Islet precursor cell (in vitro differentiated cells): ENCODE measurements around the gene STAT3.
"Not testable (repeated sequence)": the region's sequence is repeated elsewhere in the genome, so short reads cannot be mapped to it uniquely, and the experiment has no call there.

Experiments used
- DNase-seq: peaks from one replicate; pipeline ENCODE4 v3.0.0-alpha.2; 2018

The STAT3 gene

GRCh38 chr17:42312285-42313130 lies 75.7 kb downstream of the STAT3 start:
- DNase-seq: peak; percentile 97

DNA sequence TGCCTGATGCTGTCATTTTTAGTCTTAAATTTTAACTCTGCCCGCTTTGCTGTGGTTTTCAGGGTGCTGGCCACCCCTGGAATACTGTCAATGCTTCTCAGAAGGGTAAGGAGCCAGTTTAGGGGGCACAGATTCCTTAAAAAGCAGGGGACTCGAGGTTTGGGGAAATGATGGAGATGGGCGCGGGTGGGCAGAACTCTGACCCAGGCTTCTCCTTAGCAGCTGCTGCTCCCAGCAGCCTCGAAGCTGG lies 76.3 kb downstream of the STAT3 start:
- DNase-seq: no peak

DNA sequence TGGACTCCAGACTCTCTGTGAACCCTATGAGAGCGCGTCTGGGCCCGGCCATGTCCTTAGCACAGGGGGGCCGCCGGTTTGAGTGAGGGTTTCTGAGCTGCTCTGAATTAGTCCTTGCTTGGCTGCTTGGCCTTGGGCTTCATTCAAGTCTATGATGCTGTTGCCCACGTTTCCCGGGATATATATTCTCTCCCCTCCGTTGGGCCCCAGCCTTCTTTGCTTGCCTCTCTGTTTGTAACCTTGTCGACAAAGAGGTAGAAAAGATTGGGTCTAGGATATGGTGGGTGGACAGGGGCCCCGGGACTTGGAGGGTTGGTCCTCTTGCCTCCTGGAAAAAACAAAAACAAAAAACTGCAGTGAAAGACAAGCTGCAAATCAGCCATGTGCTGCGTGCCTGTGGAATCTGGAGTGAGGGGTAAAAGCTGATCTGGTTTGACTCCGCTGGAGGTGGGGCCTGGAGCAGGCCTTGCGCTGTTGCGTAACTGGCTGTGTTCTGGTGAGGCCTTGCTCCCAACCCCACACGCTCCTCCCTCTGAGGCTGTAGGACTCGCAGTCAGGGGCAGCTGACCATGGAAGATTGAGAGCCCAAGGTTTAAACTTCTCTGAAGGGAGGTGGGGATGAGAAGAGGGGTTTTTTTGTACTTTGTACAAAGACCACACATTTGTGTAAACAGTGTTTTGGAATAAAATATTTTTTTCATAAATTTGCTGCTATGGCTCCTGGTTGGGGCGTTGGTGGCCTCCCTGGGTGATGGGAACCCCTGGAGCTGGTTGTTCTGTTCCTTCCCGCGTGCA lies 76.8 kb downstream of the STAT3 start:
- peak; percentile 96 for DNase-seq

DNA sequence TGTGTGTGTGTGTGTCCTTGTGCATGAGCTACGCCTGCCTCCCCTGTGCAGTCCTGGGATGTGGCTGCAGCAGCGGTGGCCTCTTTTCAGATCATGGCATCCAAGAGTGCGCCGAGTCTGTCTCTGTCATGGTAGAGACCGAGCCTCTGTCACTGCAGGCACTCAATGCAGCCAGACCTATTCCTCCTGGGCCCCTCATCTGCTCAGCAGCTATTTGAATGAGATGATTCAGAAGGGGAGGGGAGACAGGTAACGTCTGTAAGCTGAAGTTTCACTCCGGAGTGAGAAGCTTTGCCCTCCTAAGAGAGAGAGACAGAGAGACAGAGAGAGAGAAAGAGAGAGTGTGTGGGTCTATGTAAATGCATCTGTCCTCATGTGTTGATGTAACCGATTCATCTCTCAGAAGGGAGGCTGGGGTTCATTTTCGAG lies 77.4 kb downstream of the STAT3 start:
- no peak for DNase-seq

DNA sequence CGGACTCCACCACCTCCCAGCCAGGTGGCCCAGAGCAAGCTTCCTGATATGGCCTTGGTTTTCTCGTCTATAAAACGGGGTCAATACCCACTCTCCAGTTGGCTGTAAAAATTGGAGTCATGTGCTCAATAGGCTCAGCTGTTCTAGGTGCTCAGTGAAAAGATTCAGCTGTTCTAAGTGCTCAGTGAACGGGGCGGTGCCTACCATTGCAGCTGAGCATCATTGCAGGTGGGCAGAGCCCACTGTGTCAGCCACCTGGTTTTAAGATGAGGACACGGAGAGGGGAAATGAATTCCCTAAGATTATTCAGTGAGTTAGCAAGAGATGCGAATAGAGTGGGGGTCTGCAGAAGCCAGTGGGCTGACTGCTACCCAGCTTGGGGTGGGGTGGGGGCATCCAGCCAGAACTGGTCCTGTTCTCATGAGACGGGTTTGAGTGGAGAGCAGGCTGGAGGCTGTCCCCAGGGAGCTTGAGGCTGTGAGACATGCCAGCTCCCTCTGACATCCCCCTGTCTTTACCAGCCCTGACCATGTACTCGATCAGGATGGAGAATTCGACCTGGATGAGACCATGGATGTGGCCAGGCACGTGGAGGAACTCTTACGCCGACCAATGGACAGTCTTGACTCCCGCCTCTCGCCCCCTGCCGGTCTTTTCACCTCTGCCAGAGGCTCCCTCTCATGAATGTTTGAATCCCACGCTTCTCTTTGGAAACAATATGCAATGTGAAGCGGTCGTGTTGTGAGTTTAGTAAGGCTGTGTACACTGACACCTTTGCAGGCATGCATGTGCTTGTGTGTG lies 78.1 kb downstream of the STAT3 start:
- DNase-seq: no peak

GRCh38 chr17:42309142-42309541 lies 79.1 kb downstream of the STAT3 start:
- DNase-seq: no peak

DNA sequence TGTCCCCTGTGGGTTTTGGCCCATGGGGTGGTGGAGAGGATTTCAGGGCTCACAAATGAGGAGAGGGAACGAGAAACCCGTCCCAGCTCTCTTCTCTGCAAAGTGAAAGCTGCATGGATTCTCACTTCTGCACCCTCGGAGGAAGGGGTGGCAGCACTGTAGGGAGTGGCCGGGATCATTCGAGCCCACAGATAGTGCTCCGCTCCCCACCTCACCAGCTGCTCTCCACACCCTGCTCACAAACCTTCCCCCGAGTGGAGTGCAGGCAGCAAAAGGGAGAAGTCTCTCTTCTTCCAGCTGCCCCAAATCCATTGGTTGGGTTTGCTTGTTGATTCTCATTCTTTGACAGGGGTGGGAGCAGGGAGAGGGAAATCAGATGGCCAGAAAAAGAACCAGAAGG lies 79.8 kb downstream of the STAT3 start:
- DNase-seq: no peak

DNA sequence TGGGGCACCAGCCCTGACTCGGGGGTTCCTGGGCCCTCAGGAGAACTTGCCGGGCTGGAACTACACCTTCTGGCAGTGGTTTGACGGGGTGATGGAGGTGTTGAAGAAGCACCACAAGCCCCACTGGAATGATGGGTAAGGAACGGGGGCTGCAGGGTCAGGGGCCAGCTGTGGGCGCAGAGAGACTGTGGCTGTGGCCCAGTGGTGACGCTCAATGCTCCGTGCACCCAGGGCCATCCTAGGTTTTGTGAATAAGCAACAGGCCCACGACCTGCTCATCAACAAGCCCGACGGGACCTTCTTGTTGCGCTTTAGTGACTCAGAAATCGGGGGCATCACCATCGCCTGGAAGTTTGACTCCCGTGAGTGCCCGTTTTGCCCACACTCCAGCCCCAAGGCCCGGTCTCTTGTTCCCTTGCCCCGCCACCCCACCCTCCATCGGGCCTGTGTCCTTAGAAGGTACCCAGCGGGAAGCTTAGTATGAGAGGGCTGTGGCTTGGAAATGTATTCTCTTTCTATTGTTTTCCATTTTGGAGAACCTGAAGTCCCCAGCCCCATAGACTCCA lies 80.8 kb downstream of the STAT3 start:
- no peak for DNase-seq

DNA sequence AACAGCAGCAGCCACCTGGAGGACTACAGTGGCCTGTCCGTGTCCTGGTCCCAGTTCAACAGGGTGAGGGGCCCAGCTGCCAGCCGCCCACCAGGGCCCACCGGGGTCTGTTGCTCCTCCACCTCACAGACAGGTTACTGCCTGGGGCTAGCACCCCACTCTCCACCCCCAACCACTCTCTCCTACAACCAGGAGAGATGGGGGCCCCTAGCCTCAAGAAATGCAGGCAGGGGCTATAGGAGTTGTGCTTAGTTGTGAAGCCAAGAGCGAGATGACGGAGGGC lies 81.9 kb downstream of the STAT3 start:
- no peak for DNase-seq

- DNase-seq: no peak
Measured at GRCh38 chr17:42305543-42306384, 82.5 kb downstream of the STAT3 start.

DNA sequence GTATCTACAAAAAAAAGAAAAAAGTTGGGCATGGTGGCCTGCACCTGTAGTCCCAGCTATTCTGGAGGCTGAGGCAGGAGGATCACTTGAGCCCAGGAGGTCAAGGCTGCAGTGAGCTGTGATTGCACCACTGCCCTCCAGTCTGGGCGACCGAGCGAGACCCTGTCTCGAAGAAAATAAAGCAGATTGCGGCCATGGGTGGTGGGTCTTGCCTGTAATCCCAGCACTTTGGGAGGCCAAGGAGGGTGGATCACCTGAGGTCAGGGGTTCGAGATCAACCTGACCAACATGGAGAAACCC lies 83.3 kb downstream of the STAT3 start:
- DNase-seq: not testable (repeated sequence)

GRCh38 chr17:42304187-42305030 lies 83.8 kb downstream of the STAT3 start:
- no peak for DNase-seq

DNA sequence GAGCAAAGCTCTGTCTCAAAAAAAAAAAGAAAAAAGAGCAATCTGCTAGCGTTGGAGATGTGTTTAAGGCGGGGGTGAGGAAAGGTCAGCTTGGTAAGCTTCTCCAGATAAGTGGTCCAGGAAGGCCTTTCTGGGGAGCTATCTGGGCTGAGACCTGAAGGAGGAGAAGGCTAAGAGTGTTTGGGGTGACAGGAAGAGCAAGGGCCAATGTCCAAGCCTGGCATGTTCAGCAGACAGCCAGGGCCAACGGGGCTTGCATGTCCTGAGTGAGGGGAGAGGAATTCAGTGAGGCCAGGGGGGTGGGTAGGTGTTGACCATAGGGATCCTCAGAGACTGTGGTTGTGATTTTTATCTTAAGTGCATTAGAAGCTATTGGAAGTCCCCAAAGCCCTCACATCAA lies 84.5 kb downstream of the STAT3 start:
- no peak for DNase-seq

DNA sequence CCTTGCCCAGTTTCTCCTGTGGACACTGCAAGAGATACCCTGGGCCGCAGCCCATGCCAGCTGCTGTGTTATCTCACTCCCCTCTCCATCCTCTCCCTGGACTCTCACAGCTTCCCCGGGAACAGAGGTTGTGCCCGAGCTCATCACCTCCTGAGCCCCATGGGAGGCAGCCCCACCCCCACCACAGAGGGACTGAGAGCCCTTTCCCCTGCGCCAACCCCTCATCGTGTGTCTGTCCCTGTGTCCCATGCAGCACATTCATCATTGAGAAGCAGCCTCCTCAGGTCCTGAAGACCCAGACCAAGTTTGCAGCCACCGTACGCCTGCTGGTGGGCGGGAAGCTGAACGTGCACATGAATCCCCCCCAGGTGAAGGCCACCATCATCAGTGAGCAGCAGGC lies 87.2 kb downstream of the STAT3 start:
- no peak for DNase-seq

DNA sequence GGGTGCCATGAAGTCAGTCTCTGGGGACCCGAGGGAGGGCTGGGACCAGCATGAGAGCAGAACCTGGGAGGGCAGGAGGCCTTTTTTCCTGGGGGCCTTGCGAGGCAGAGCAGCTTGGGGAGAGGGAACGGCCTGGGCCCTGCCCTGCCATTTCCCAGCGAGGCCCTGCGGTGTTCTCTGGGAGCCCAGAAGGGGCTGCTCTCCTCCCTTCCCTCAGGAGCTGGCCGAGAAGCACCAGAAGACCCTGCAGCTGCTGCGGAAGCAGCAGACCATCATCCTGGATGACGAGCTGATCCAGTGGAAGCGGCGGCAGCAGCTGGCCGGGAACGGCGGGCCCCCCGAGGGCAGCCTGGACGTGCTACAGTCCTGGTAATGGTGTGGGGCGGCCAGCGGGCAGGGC lies 88.3 kb downstream of the STAT3 start:
- DNase-seq: not testable (repeated sequence)

GRCh38 chr17:42299361-42299760 lies 88.9 kb downstream of the STAT3 start:
- DNase-seq: not testable (repeated sequence)

GRCh38 chr17:42297775-42298174 lies 90.5 kb downstream of the STAT3 start:
- not testable (repeated sequence) for DNase-seq

- DNase-seq: peak; percentile 12
Measured at GRCh38 chr17:42296012-42296411, 92.2 kb downstream of the STAT3 start.

- peak; percentile 68 for DNase-seq
Measured at GRCh38 chr17:42294469-42295398, 93.5 kb downstream of the STAT3 start.

DNA sequence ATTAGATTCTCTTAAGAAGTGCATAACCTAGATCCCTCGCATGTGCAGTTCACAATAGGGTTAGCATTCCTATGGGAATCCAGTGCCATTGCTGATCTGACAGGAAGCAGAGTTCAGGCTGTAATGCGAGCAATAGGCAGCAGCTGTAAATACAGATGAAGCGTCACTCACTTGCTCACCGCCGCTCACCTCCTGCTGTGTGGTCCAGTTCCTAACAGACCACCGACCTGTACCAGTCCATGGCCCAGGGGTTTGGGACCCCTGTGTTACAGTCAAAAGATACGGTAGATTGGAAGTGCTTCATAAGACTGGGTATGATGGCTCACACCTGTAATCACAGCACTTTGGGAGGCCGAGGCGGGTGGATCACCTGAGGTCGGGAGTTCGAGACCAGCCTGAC lies 97.1 kb downstream of the STAT3 start:
- DNase-seq: peak; percentile 50

- DNase-seq: peak; percentile 31
Measured at GRCh38 chr17:42290577-42290976, 97.7 kb downstream of the STAT3 start.
